HEK293T (cell line): ENCODE results near the gene LAGE3.

Experiments
- CTCF ChIA-PET: fragments of 350-600 bp; formaldehyde crosslinking; extraction: SDS; loops from one replicate; lab custom pipeline; 2021; ENCODE audit warnings: antibody characterized with exemption, inconsistent platforms; lab: Yijun Ruan, JAX
- POLR2A ChIA-PET: fragments of 350-600 bp; formaldehyde crosslinking; extraction: SDS; loops from one replicate; lab custom pipeline; 2020; ENCODE audit warnings: antibody characterized with exemption, inconsistent platforms; lab: Yijun Ruan, JAX
- DNase-seq: peaks from one replicate; pipeline ENCODE4 v3.0.0; 2012; ENCODE audit warnings: mixed read lengths; ENCODE audit errors: extremely low spot score
- ARNT ChIP-seq: fragments of 450-650 bp; IDR thresholded peaks from 2 replicates; pipeline ENCODE4 v1.6.1; 2017; ENCODE audit warnings: mild to moderate bottlenecking
- BHLHE40 ChIP-seq: fragments of 450-650 bp; IDR thresholded peaks from 2 replicates; pipeline ENCODE4 v1.6.1; 2016; ENCODE audit warnings: mild to moderate bottlenecking, moderate library complexity, borderline replicate concordance
- CTBP1 ChIP-seq: fragments of 450-650 bp; IDR thresholded peaks from 2 replicates; pipeline ENCODE4 v1.6.1; 2016; ENCODE audit warnings: borderline replicate concordance
- ELF4 ChIP-seq: fragments of 450-650 bp; IDR thresholded peaks from 2 replicates; pipeline ENCODE4 v1.6.1; 2017; ENCODE audit warnings: antibody characterized with exemption
- FOXA1 ChIP-seq: fragments of 450-650 bp; IDR thresholded peaks from 2 replicates; pipeline ENCODE4 v1.6.1; 2016; ENCODE audit warnings: mild to moderate bottlenecking
- FOXK2 ChIP-seq: fragments of 450-650 bp; IDR thresholded peaks from 2 replicates; pipeline ENCODE4 v1.6.1; 2016; ENCODE audit warnings: mild to moderate bottlenecking
- FOXM1 ChIP-seq: fragments of 450-650 bp; IDR thresholded peaks from 2 replicates; pipeline ENCODE4 v1.6.1; 2017; ENCODE audit warnings: mild to moderate bottlenecking, borderline replicate concordance
- HDGF ChIP-seq: fragments of 450-650 bp; IDR thresholded peaks from 2 replicates; pipeline ENCODE4 v1.6.1; 2017; ENCODE audit warnings: antibody characterized with exemption, borderline replicate concordance
- L3MBTL2 ChIP-seq: fragments of 450-650 bp; conservative IDR thresholded peaks from 2 replicates; pipeline ENCODE4 v1.6.1; 2016; ENCODE audit warnings: mild to moderate bottlenecking
- LEF1 ChIP-seq: fragments of 450-650 bp; IDR thresholded peaks from 2 replicates; pipeline ENCODE4 v1.6.1; 2017; ENCODE audit warnings: mild to moderate bottlenecking, borderline replicate concordance
- NFRKB ChIP-seq: fragments of 450-650 bp; IDR thresholded peaks from 2 replicates; pipeline ENCODE4 v1.6.1; 2016; ENCODE audit warnings: mild to moderate bottlenecking, moderate library complexity
- SP1 ChIP-seq: fragments of 450-650 bp; IDR thresholded peaks from 2 replicates; pipeline ENCODE4 v1.6.1; 2017
- SUZ12 ChIP-seq: fragments of 450-650 bp; IDR thresholded peaks from 2 replicates; pipeline ENCODE4 v1.6.1; 2016; ENCODE audit warnings: mild to moderate bottlenecking
- TARDBP ChIP-seq: fragments of 450-650 bp; IDR thresholded peaks from 2 replicates; pipeline ENCODE4 v1.6.1; 2016
- ZNF384 ChIP-seq: fragments of 450-650 bp; IDR thresholded peaks from 2 replicates; pipeline ENCODE4 v1.6.1; 2016
- TF ChIP-seq, protein P1 (sequence below): fragments of 450-650 bp; IDR thresholded peaks from 2 replicates; pipeline ENCODE4 v1.6.1; 2016

Gene LAGE3

GRCh38 chrX:154487518-154488290, 8.6 kb upstream of the LAGE3 start:
- ChIA-PET CTCF (no interaction called here), POLR2A (interaction anchor here (1.2 to 4.2 kb wide), 9 partner anchors 10 to 90 kb away, joined by 3 to 19 read pairs (median 5); partner anchors contain the start of genes LAGE3, RPL10 and TAFAZZIN)
- no peak for TF ChIP-seq SUZ12
- DNase-seq = no peak

GRCh38 chrX:154486396-154487207, 7.5 kb upstream of the LAGE3 start, which contains the start of gene UBL4A:
Gene UBL4A (minus strand): TSS chrX:154486615. CDS start chrX:154486584, 31 bp downstream.
- TF ChIP-seq ELF4 (no peak), ARNT (no peak), BHLHE40 (no peak), HDGF (no peak), TARDBP (no peak), FOXK2 (no peak), SUZ12 (no peak), CTBP1 (no peak), SP1 (no peak)
- POLR2A ChIA-PET = interaction anchor here (0.6 to 2.4 kb wide), 9 partner anchors 9 to 89 kb away, joined by 3 to 12 read pairs (median 3); partner anchors contain the start of gene LAGE3
- peak; percentile 53 for DNase-seq
- CTCF ChIA-PET = interaction anchor here (0.5 to 0.9 kb wide), 2 partner anchors 61 to 113 kb away, joined by 3 to 4 read pairs; no protein-coding TSS in a partner anchor

GRCh38 chrX:154486052-154486395, 6.9 kb upstream of the LAGE3 start:
- POLR2A ChIA-PET = interaction anchor here (1.0 to 1.4 kb wide), 4 partner anchors 41 to 74 kb away, joined by 3 to 7 read pairs (median 5); no protein-coding TSS in a partner anchor
- TF ChIP-seq, protein P1, sequence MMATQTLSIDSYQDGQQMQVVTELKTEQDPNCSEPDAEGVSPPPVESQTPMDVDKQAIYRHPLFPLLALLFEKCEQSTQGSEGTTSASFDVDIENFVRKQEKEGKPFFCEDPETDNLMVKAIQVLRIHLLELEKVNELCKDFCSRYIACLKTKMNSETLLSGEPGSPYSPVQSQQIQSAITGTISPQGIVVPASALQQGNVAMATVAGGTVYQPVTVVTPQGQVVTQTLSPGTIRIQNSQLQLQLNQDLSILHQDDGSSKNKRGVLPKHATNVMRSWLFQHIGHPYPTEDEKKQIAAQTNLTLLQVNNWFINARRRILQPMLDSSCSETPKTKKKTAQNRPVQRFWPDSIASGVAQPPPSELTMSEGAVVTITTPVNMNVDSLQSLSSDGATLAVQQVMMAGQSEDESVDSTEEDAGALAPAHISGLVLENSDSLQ = no peak
- TF ChIP-seq HDGF (no peak), ZNF384 (no peak), FOXK2 (no peak), NFRKB (no peak), FOXM1 (no peak), ARNT (no peak), SUZ12 (no peak), ELF4 (no peak), LEF1 (no peak), L3MBTL2 (no peak; the same call in 1 of the 2 replicates), BHLHE40 (no peak), SP1 (no peak), TARDBP (no peak), CTBP1 (no peak), FOXA1 (no peak)
- DNase-seq = no peak
- CTCF ChIA-PET = no interaction called here

GRCh38 chrX:154485150-154486051, 6.3 kb upstream of the LAGE3 start:
- POLR2A ChIA-PET = interaction anchor here (1.0 kb wide), 2 partner anchors 42 to 43 kb away, joined by 3 to 7 read pairs; no protein-coding TSS in a partner anchor
- CTCF ChIA-PET = no interaction called here
- no peak for DNase-seq
- no peak for TF ChIP-seq FOXA1
- no peak for TF ChIP-seq LEF1
- TF ChIP-seq, protein P1 = no peak
- no peak for TF ChIP-seq ELF4
- no peak for TF ChIP-seq FOXM1
- TF ChIP-seq L3MBTL2 = no peak; the same call in 1 of the 2 replicates
- TF ChIP-seq TARDBP = no peak
- TF ChIP-seq CTBP1 = no peak
- TF ChIP-seq FOXK2 = no peak
- no peak for TF ChIP-seq ZNF384
- TF ChIP-seq ARNT = no peak
- TF ChIP-seq BHLHE40 = no peak
- TF ChIP-seq SP1 = no peak
- TF ChIP-seq SUZ12 = no peak
- TF ChIP-seq HDGF = no peak
- no peak for TF ChIP-seq NFRKB

- ChIA-PET POLR2A (interaction anchor here (1.4 kb wide), 1 partner anchor 87 kb away, joined by 4 read pairs; the partner anchor contains the start of gene RPL10), CTCF (no interaction called here)
- DNase-seq = no peak
- no peak for TF ChIP-seq ELF4
- TF ChIP-seq, protein P1 = no peak
- no peak for TF ChIP-seq FOXM1
Observed at GRCh38 chrX:154484255-154485149, 5.4 kb upstream of the LAGE3 start.
